Adipocyte (in vitro differentiated cells): ENCODE data around the gene BACH1.
A peak's percentile ranks its signal among the peaks of the same experiment; 100 is the strongest.
"Not testable (repeated sequence)": the region's sequence is repeated elsewhere in the genome, so short reads cannot be mapped to it uniquely, and the experiment has no call there.

Experiments used
- DNase-seq: peaks from one replicate; pipeline ENCODE4 v3.0.0-alpha.2; 2015; ENCODE audit warnings: low read depth
- H3K27me3 ChIP-seq: replicated peaks from 2 replicates; pipeline ENCODE4 v1.7.0; 2013; ENCODE audit warnings: mild to moderate bottlenecking, low read length, moderate library complexity; ENCODE audit not compliant: control insufficient read depth, insufficient read depth
- H3K36me3 ChIP-seq: 2 replicates; pipeline ENCODE4 v1.7.0; 2013; ENCODE audit warnings: low read length, mild to moderate bottlenecking, moderate library complexity; ENCODE audit not compliant: control insufficient read depth, insufficient read depth, severe bottlenecking
- H3K4me1 ChIP-seq: 2 replicates; pipeline ENCODE4 v1.7.0; 2013; ENCODE audit warnings: mild to moderate bottlenecking, low read length, moderate library complexity; ENCODE audit not compliant: control insufficient read depth, insufficient read depth
- H3K4me3 ChIP-seq: 2 replicates; pipeline ENCODE4 v1.7.0; 2013; ENCODE audit warnings: mild to moderate bottlenecking, low read length, moderate library complexity
- H3K9ac ChIP-seq: 2 replicates; pipeline ENCODE4 v1.7.0; 2013; ENCODE audit warnings: mild to moderate bottlenecking, low read length, moderate library complexity
- H3K9me3 ChIP-seq: 2 replicates; pipeline ENCODE4 v1.7.0; 2013; ENCODE audit warnings: mild to moderate bottlenecking, low read length, moderate library complexity; ENCODE audit not compliant: control insufficient read depth

The BACH1 gene

GRCh38 chr21:29351691-29352090, 53.0 kb downstream of the BACH1 start:
- H3K4me1 ChIP-seq = peaks cover 16% of the 10 kb centered on the region
- DNase-seq = peak; percentile 70
- no peaks in the 10 kb centered on the region for H3K27me3 ChIP-seq
- no peak overlapping the region for H3K4me3 ChIP-seq
- peak overlapping the region; percentile 10 for H3K9ac ChIP-seq
- H3K36me3 ChIP-seq = no peaks in the 10 kb centered on the region
- H3K9me3 ChIP-seq = no peaks in the 10 kb centered on the region

DNA sequence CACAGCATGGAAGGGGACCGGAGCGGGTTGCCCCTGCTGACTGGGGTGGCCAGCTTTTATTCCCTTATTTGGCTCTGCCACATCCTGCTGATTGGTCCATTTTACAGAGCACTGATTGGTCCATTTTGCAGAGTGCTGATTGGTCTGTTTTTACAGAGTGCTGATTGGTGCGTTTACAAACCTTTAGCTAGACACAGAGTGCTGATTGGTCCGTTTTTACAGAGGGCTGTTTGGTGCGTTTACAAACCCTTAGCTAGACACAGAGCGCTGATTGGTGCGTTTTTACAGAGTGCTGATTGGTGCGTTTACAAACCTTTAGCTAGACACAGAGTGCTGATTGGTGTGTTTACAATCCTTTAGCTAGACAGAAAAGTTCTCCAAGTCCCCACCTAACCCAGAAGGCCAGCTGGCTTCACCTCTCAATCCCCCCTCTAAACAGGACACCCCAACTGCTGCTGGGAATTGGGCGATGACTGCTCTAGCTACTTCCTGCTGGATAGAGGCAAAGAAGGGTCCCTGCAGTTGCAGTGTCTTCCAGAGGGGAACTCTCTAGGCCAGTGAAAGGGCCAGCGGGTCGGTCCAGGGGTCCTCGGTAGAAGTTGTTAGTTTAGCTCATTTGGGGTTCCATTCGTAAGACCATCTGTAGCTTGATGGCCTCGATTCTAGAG, 56.5 kb downstream of the BACH1 start:
- H3K4me1 ChIP-seq, H3K9me3 ChIP-seq, H3K4me3 ChIP-seq, DNase-seq, H3K36me3 ChIP-seq, H3K27me3 ChIP-seq, H3K9ac ChIP-seq: not testable (repeated sequence)

DNA sequence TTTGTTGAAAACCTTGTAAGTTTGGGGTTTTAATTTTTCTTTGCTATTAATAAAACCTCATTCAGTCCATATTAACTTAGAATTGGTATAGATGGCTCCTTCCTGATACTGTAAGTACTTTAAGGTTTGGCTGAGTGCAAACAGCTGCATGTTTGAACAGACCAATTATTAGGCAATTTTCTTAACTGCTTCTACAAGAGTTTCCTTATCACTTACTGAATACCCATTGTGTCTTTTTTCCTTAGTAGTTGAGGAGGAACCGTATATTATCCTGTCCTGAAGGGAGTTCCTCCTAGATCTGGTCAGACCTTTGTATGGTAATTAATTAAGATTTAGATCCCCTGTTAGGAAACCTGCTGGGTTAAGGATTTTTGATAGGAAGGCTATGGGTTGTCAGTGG, 57.6 kb downstream of the BACH1 start:
- not testable (repeated sequence) for H3K36me3 ChIP-seq, H3K9ac ChIP-seq, DNase-seq, H3K4me3 ChIP-seq, H3K9me3 ChIP-seq, H3K4me1 ChIP-seq, H3K27me3 ChIP-seq

DNA sequence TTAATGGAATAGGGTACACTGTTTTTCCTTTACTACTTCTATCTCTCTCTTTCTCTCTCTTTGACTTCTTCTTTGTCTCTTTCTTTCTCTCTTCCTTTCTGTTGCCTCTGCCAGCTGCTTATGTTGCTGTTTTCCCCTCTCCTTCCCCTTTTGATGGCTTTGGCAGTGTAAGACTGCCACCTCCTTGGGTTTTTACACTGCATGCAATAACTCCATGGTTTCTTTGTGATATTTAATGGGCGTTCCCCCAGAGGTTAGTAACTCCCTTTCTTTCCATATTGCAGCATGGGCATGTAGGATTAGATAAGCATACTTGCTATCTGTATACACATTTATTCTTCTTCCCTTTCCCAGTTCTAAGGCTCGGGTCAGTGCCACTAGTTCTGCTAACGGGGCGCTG, 58.1 kb downstream of the BACH1 start:
- not testable (repeated sequence) for H3K4me3 ChIP-seq, H3K4me1 ChIP-seq, H3K36me3 ChIP-seq, H3K9me3 ChIP-seq, H3K9ac ChIP-seq, H3K27me3 ChIP-seq, DNase-seq

DNA sequence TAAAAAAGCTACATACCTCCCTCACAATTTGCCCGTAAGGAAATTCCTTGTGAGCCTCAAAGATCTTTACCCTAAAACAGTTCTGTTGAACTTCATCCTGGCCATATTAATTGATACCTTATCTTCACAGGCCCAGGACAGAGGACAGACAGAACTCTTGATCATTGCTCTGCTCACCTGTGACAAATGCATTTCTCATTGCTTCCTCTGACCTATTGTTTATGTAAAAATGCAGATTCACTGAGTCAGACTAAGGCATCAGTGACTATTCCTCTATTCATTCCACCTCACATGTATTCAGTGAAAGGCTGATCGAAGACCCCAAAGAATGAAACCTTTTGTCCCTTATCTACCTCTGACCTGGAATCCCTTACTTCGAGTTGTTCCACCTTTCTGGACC, 61.0 kb downstream of the BACH1 start:
- Histone ChIP-seq H3K9me3 (no peaks in the 10 kb centered on the region), H3K36me3 (peaks cover 2% of the 10 kb centered on the region), H3K4me1 (no peaks in the 10 kb centered on the region), H3K4me3 (no peak overlapping the region), H3K9ac (no peak overlapping the region), H3K27me3 (no peaks in the 10 kb centered on the region)
- no peak for DNase-seq

GRCh38 chr21:29360799-29361765, 62.4 kb downstream of the BACH1 start:
- Histone ChIP-seq H3K9ac (no peak overlapping the region), H3K9me3 (no peaks in the 10 kb centered on the region), H3K4me1 (no peaks in the 10 kb centered on the region), H3K36me3 (peaks cover 2% of the 10 kb centered on the region), H3K4me3 (no peak overlapping the region), H3K27me3 (no peaks in the 10 kb centered on the region)
- no peak for DNase-seq

GRCh38 chr21:29362758-29363157, 64.0 kb downstream of the BACH1 start:
- no peaks in the 10 kb centered on the region for H3K27me3 ChIP-seq
- DNase-seq = no peak
- H3K36me3 ChIP-seq = peaks cover 5% of the 10 kb centered on the region
- no peak overlapping the region for H3K9ac ChIP-seq
- no peaks in the 10 kb centered on the region for H3K4me1 ChIP-seq
- H3K9me3 ChIP-seq = peaks cover 3% of the 10 kb centered on the region
- no peak overlapping the region for H3K4me3 ChIP-seq

- H3K4me1 ChIP-seq = no peaks in the 10 kb centered on the region
- H3K36me3 ChIP-seq = peaks cover 5% of the 10 kb centered on the region
- DNase-seq = no peak
- H3K9me3 ChIP-seq = peaks cover 3% of the 10 kb centered on the region
- no peak overlapping the region for H3K9ac ChIP-seq
- H3K4me3 ChIP-seq = no peak overlapping the region
- H3K27me3 ChIP-seq = no peaks in the 10 kb centered on the region
Observed at GRCh38 chr21:29365661-29366265, 67.0 kb downstream of the BACH1 start.

DNA sequence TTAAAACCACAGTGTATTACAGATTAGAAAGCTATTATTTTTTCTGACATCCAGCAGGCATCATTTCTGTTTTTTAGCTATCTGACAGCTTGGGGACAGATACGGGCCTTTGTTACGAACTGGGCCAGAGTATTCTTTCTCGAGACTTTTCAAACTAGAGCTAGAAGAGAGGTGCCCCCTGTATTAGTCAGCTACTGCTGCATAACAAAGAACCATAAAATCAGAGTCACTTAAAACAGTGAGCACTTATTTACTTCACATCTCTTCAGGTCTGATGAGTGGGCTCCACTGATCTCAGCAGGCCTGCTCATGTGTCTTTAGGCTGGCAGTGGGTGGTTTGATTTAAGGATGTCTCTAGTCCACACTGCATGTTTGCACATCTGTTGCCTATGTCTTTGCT, 67.8 kb downstream of the BACH1 start:
- Histone ChIP-seq H3K4me3 (no peak overlapping the region), H3K27me3 (no peaks in the 10 kb centered on the region), H3K9me3 (peaks cover 3% of the 10 kb centered on the region), H3K4me1 (no peaks in the 10 kb centered on the region), H3K36me3 (peaks cover 5% of the 10 kb centered on the region), H3K9ac (no peak overlapping the region)
- no peak for DNase-seq

- Histone ChIP-seq H3K9ac (no peak overlapping the region), H3K27me3 (no peaks in the 10 kb centered on the region), H3K36me3 (peaks cover 5% of the 10 kb centered on the region), H3K9me3 (peaks cover 3% of the 10 kb centered on the region), H3K4me3 (no peak overlapping the region), H3K4me1 (no peaks in the 10 kb centered on the region)
- no peak for DNase-seq
Observed at GRCh38 chr21:29367335-29367734, 68.6 kb downstream of the BACH1 start.

- peaks cover 3% of the 10 kb centered on the region for H3K36me3 ChIP-seq
- no peaks in the 10 kb centered on the region for H3K27me3 ChIP-seq
- H3K4me3 ChIP-seq = no peak overlapping the region
- peaks cover 3% of the 10 kb centered on the region for H3K9me3 ChIP-seq
- H3K4me1 ChIP-seq = no peaks in the 10 kb centered on the region
- no peak overlapping the region for H3K9ac ChIP-seq
- DNase-seq = no peak
Observed at GRCh38 chr21:29368906-29369305, 70.2 kb downstream of the BACH1 start.
